ENCODE data around the gene TGFBR3. TPM values are rescaled to one million over a fixed set of nuclear protein-coding genes. Genes with fewer than 3 reads are reported as not detected.

Gene TGFBR3
- total RNA-seq, 1 donor from 2014 or later: 2.5 TPM

DNA sequence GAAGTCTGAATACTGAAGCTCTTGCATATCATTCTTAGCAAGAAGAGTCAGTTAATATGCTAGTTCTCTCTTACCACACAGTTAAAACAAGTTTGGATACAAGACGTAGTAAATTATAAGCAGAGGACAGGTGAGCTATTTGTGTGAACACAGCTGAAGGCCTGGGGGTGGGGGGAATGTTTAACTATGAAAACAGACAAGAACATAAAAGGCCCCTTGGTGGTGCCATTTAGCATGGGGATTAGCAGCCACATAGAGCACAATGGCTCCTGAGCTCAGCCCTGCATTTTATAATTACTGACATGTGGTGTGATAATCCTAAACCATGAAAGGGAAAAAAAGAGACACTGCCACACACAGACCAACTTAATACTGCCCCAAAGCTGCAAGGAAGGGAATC is 94.8 kb downstream of the TGFBR3 start:
- H3K4me1 Mint-ChIP-seq (ENCODE audit: low read depth, unreplicated experiment): peaks cover 12% of the 10 kb centered on the region

DNA sequence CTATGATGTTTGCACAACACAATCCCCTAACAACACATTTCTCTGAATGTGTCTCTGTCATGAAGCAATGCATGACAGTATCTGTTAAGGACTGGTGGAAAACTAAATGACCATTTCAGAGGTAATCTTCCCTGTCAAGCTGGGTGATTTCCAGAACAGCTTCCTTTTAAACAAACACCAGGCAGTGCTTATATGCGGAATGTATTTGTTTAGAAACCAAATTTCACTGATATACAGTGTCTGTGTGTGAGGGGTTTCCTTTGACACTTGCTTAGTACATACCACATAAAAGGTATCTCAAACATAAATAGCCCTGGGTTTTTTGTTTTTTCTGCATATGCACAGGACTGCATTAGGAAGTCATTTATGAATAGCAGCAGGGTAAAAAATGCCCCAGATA is 95.6 kb downstream of the TGFBR3 start:
- FAIRE-seq: no peak
- Mint-ChIP-seq H3K9me3 (ENCODE audit: unreplicated experiment) (no peaks in the 10 kb centered on the region), H3K27me3 (ENCODE audit: low read depth, unreplicated experiment) (peaks cover 22% of the 10 kb centered on the region), H3K4me1 (ENCODE audit: low read depth, unreplicated experiment) (peaks cover 6% of the 10 kb centered on the region), H3K4me3 (ENCODE audit: unreplicated experiment) (no peak overlapping the region), H3K36me3 (ENCODE audit: low read depth, unreplicated experiment) (no peaks in the 10 kb centered on the region), H3K27ac (ENCODE audit: unreplicated experiment) (no peak overlapping the region)
- Histone ChIP-seq H2AFZ (ENCODE audit: low read depth, low read length) (no peak overlapping the region), H3K4me3 (ENCODE audit: insufficient read depth, low read depth, low read length) (no peak overlapping the region), H3K79me2 (ENCODE audit: insufficient read depth, low read length) (no peaks in the 10 kb centered on the region), H3K9ac (ENCODE audit: low read length) (no peak overlapping the region), H3K36me3 (ENCODE audit: insufficient read depth, low read length) (no peaks in the 10 kb centered on the region), H3K27ac (ENCODE audit: low read depth, low read length) (no peak overlapping the region), H4K20me1 (ENCODE audit: insufficient read depth, low read length) (no peaks in the 10 kb centered on the region), H3K9me3 (ENCODE audit: insufficient read depth, low read depth, low read length) (no peaks in the 10 kb centered on the region), H3K27me3 (ENCODE audit: insufficient read depth, low read length) (peaks cover 4% of the 10 kb centered on the region), H3K4me1 (ENCODE audit: insufficient read depth, low read length) (peaks cover 6% of the 10 kb centered on the region), H3K4me2 (ENCODE audit: low read length) (no peak overlapping the region)
- DNase-seq (ENCODE audit: low read depth): no peak
- no peak for TF ChIP-seq EZH2 (IDR thresholded peaks at IDR 0.05; ENCODE audit: insufficient read depth, low read length)
- TF ChIP-seq, protein P1, sequence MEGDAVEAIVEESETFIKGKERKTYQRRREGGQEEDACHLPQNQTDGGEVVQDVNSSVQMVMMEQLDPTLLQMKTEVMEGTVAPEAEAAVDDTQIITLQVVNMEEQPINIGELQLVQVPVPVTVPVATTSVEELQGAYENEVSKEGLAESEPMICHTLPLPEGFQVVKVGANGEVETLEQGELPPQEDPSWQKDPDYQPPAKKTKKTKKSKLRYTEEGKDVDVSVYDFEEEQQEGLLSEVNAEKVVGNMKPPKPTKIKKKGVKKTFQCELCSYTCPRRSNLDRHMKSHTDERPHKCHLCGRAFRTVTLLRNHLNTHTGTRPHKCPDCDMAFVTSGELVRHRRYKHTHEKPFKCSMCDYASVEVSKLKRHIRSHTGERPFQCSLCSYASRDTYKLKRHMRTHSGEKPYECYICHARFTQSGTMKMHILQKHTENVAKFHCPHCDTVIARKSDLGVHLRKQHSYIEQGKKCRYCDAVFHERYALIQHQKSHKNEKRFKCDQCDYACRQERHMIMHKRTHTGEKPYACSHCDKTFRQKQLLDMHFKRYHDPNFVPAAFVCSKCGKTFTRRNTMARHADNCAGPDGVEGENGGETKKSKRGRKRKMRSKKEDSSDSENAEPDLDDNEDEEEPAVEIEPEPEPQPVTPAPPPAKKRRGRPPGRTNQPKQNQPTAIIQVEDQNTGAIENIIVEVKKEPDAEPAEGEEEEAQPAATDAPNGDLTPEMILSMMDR (IDR thresholded peaks at IDR 0.05; ENCODE audit: insufficient read depth, low read depth, low read length): no peak

More for the DNA sequence above, 94.8 kb downstream of the TGFBR3 start:
- DNase-seq (ENCODE audit: low read depth) (no peak), FAIRE-seq (no peak)
- H3K27me3 ChIP-seq (ENCODE audit: insufficient read depth, low read length): peaks cover 4% of the 10 kb centered on the region
- Mint-ChIP-seq H3K9me3 (ENCODE audit: unreplicated experiment) (no peaks in the 10 kb centered on the region), H3K4me3 (ENCODE audit: unreplicated experiment) (no peak overlapping the region), H3K27ac (ENCODE audit: unreplicated experiment) (no peak overlapping the region), H3K27me3 (ENCODE audit: low read depth, unreplicated experiment) (peaks cover 22% of the 10 kb centered on the region), H3K36me3 (ENCODE audit: low read depth, unreplicated experiment) (no peaks in the 10 kb centered on the region)
- H3K4me1 ChIP-seq (ENCODE audit: insufficient read depth, low read length): peaks cover 13% of the 10 kb centered on the region
- no peak overlapping the region for H3K4me2 ChIP-seq (ENCODE audit: low read length)
- H3K79me2 ChIP-seq (ENCODE audit: insufficient read depth, low read length): no peaks in the 10 kb centered on the region
- no peak overlapping the region for H3K9ac ChIP-seq (ENCODE audit: low read length)
- TF ChIP-seq EZH2 (IDR thresholded peaks at IDR 0.05; ENCODE audit: insufficient read depth, low read length): no peak
- TF ChIP-seq, protein P1 (IDR thresholded peaks at IDR 0.05; ENCODE audit: insufficient read depth, low read depth, low read length): no peak
- H3K4me3 ChIP-seq (ENCODE audit: insufficient read depth, low read depth, low read length): no peak overlapping the region
- no peak overlapping the region for H2AFZ ChIP-seq (ENCODE audit: low read depth, low read length)
- H4K20me1 ChIP-seq (ENCODE audit: insufficient read depth, low read length): no peaks in the 10 kb centered on the region
- no peak overlapping the region for H3K27ac ChIP-seq (ENCODE audit: low read depth, low read length)
- H3K9me3 ChIP-seq (ENCODE audit: insufficient read depth, low read depth, low read length): no peaks in the 10 kb centered on the region
- no peaks in the 10 kb centered on the region for H3K36me3 ChIP-seq (ENCODE audit: insufficient read depth, low read length)

DNA sequence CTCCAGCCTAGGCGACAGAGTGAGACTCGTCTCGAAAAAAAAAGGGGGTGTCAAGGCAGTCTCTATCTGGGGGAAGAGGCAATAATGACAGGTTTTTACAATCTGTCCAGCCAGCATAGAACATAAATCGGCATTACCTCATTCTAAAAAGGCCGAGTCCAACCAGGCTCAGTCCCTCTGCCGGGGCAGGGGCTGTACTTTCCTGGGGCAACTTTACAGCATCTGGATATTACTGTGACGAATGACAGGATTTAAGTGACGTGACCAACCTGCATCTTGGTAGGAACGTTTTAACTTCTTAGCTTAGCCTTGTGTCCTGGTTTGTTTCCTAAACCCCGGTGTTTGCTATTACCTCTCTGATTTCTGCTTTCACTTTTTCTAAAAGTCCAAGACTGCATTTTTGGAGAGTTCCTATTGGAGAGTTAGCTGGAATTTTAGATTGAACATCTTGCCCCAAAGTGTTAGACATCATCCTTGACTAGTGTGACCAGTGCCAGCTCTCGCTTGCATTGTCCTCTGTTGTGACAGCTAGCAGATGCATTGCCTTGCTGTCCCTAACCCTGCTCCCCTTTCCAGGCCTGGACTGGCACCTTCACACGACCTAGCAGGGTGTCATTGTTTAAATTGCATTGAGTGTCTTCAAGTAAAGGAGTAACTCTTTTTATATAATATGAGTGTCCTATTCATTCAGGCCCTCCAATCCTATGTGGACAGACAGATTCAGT is 96.5 kb downstream of the TGFBR3 start:
- Histone ChIP-seq H3K36me3 (ENCODE audit: insufficient read depth, low read length) (no peaks in the 10 kb centered on the region), H3K27me3 (ENCODE audit: insufficient read depth, low read length) (peaks cover 4% of the 10 kb centered on the region), H3K79me2 (ENCODE audit: insufficient read depth, low read length) (no peaks in the 10 kb centered on the region), H4K20me1 (ENCODE audit: insufficient read depth, low read length) (no peaks in the 10 kb centered on the region), H3K4me2 (ENCODE audit: low read length) (no peak overlapping the region), H3K4me3 (ENCODE audit: insufficient read depth, low read depth, low read length) (no peak overlapping the region), H3K9me3 (ENCODE audit: insufficient read depth, low read depth, low read length) (no peaks in the 10 kb centered on the region), H3K27ac (ENCODE audit: low read depth, low read length) (no peak overlapping the region), H3K9ac (ENCODE audit: low read length) (no peak overlapping the region), H2AFZ (ENCODE audit: low read depth, low read length) (no peak overlapping the region), H3K4me1 (ENCODE audit: insufficient read depth, low read length) (no peaks in the 10 kb centered on the region)
- no peak for FAIRE-seq
- DNase-seq (ENCODE audit: low read depth): no peak
- H3K27ac Mint-ChIP-seq (ENCODE audit: unreplicated experiment): no peak overlapping the region
- H3K9me3 Mint-ChIP-seq (ENCODE audit: unreplicated experiment): no peaks in the 10 kb centered on the region
- TF ChIP-seq, protein P1 (IDR thresholded peaks at IDR 0.05; ENCODE audit: insufficient read depth, low read depth, low read length): no peak
- no peak for TF ChIP-seq EZH2 (IDR thresholded peaks at IDR 0.05; ENCODE audit: insufficient read depth, low read length)
- H3K4me1 Mint-ChIP-seq (ENCODE audit: low read depth, unreplicated experiment): no peaks in the 10 kb centered on the region
- H3K27me3 Mint-ChIP-seq (ENCODE audit: low read depth, unreplicated experiment): peaks cover 22% of the 10 kb centered on the region
- no peak overlapping the region for H3K4me3 Mint-ChIP-seq (ENCODE audit: unreplicated experiment)
- no peaks in the 10 kb centered on the region for H3K36me3 Mint-ChIP-seq (ENCODE audit: low read depth, unreplicated experiment)

Data from astrocyte (in vitro differentiated cells and primary cell).